ENCODE measurements around the gene YWHAB.

YWHAB gene

GRCh38 chr20:44911264-44911921, 25.9 kb downstream of the YWHAB start:
- peak overlapping the region; percentile 97 for H3K4me2 ChIP-seq (ENCODE audit: low read length)

DNA sequence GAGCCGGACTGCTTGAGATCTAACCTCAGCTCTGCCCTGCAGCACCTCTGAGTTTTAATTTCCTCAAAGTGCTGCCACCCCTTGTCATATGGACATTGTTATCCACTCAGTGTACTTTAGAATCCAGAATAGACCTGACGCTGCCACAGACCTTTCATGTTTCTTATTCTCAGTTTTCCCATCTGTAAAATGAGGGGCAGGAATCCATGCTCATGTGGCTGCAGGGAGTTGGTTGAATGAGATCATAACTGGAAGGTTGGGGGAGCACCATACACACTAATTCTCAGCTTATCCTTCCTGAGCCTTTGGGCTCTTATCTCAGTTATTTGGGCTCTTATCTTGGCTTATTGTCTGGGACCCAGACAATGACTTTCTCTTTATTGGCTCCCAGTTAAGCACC, 26.7 kb downstream of the YWHAB start:
- Histone ChIP-seq H4K20me1 (ENCODE audit: insufficient read depth, low read length) (no peaks in the 10 kb centered on the region), H3F3A (ENCODE audit: insufficient read depth, low read length) (0 out of 2 replicates have a peak, but pooled peaks cover 4% of the 10 kb centered on the region), H3K27me3 (ENCODE audit: insufficient read depth, low read length) (no peaks in the 10 kb centered on the region), H3K9me2 (ENCODE audit: low read depth, low read length) (no peaks in the 10 kb centered on the region), H2AFZ (ENCODE audit: low read length) (no peak overlapping the region), H3K9me3 (ENCODE audit: low read length) (no peaks in the 10 kb centered on the region), H3K79me2 (ENCODE audit: insufficient read depth, low read length) (no peaks in the 10 kb centered on the region), H3K4me1 (ENCODE audit: insufficient read depth, low read length, severe bottlenecking) (peaks cover 19% of the 10 kb centered on the region), H3K4me2 (ENCODE audit: low read length) (no peak overlapping the region), H3K9ac (ENCODE audit: low read length) (no peak overlapping the region), H3K36me3 (ENCODE audit: insufficient read depth, low read length) (peaks cover 55% of the 10 kb centered on the region), H3K4me3 (ENCODE audit: low read depth, low read length, poor library complexity, severe bottlenecking) (no peak overlapping the region), H3K27ac (ENCODE audit: low read depth, low read length, poor library complexity, severe bottlenecking) (no peak overlapping the region)
- no peak for TF ChIP-seq EZH2 (IDR thresholded peaks at IDR 0.05; ENCODE audit: borderline replicate concordance, low read length)
- TF ChIP-seq, protein P1, sequence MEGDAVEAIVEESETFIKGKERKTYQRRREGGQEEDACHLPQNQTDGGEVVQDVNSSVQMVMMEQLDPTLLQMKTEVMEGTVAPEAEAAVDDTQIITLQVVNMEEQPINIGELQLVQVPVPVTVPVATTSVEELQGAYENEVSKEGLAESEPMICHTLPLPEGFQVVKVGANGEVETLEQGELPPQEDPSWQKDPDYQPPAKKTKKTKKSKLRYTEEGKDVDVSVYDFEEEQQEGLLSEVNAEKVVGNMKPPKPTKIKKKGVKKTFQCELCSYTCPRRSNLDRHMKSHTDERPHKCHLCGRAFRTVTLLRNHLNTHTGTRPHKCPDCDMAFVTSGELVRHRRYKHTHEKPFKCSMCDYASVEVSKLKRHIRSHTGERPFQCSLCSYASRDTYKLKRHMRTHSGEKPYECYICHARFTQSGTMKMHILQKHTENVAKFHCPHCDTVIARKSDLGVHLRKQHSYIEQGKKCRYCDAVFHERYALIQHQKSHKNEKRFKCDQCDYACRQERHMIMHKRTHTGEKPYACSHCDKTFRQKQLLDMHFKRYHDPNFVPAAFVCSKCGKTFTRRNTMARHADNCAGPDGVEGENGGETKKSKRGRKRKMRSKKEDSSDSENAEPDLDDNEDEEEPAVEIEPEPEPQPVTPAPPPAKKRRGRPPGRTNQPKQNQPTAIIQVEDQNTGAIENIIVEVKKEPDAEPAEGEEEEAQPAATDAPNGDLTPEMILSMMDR (IDR thresholded peaks at IDR 0.05; ENCODE audit: low read length), result no peak

More at GRCh38 chr20:44911264-44911921, 25.9 kb downstream of the YWHAB start:
- no peak overlapping the region for H3K27ac ChIP-seq (ENCODE audit: low read depth, low read length, poor library complexity, severe bottlenecking)
- H3K27me3 ChIP-seq (ENCODE audit: insufficient read depth, low read length), result no peaks in the 10 kb centered on the region
- H4K20me1 ChIP-seq (ENCODE audit: insufficient read depth, low read length), result no peaks in the 10 kb centered on the region
- H3K9me2 ChIP-seq (ENCODE audit: low read depth, low read length), result no peaks in the 10 kb centered on the region
- H3K4me1 ChIP-seq (ENCODE audit: insufficient read depth, low read length, severe bottlenecking), result peaks cover 19% of the 10 kb centered on the region
- peak overlapping the region; percentile 41; the same call in 1 of the 2 replicates for H3K9ac ChIP-seq (ENCODE audit: low read length)
- H3F3A ChIP-seq (ENCODE audit: insufficient read depth, low read length), result 0 out of 2 replicates have a peak, but pooled peaks cover 4% of the 10 kb centered on the region
- TF ChIP-seq, protein P1 (IDR thresholded peaks at IDR 0.05; ENCODE audit: low read length), result peak; percentile 82
- TF ChIP-seq EZH2 (IDR thresholded peaks at IDR 0.05; ENCODE audit: borderline replicate concordance, low read length), result no peak
- no peaks in the 10 kb centered on the region for H3K79me2 ChIP-seq (ENCODE audit: insufficient read depth, low read length)
- peaks cover 55% of the 10 kb centered on the region for H3K36me3 ChIP-seq (ENCODE audit: insufficient read depth, low read length)
- H3K4me3 ChIP-seq (ENCODE audit: low read depth, low read length, poor library complexity, severe bottlenecking), result peak overlapping the region; percentile 81
- H2AFZ ChIP-seq (ENCODE audit: low read length), result no peak overlapping the region
- H3K9me3 ChIP-seq (ENCODE audit: low read length), result no peaks in the 10 kb centered on the region

GRCh38 chr20:44914924-44915323, 29.4 kb downstream of the YWHAB start:
- no peaks in the 10 kb centered on the region for H4K20me1 ChIP-seq (ENCODE audit: insufficient read depth, low read length)
- no peak overlapping the region for H2AFZ ChIP-seq (ENCODE audit: low read length)
- H3K27me3 ChIP-seq (ENCODE audit: insufficient read depth, low read length), result no peaks in the 10 kb centered on the region
- no peak overlapping the region for H3K4me3 ChIP-seq (ENCODE audit: low read depth, low read length, poor library complexity, severe bottlenecking)
- H3K9ac ChIP-seq (ENCODE audit: low read length), result no peak overlapping the region
- H3K4me1 ChIP-seq (ENCODE audit: insufficient read depth, low read length, severe bottlenecking), result peaks cover 11% of the 10 kb centered on the region
- H3K9me2 ChIP-seq (ENCODE audit: low read depth, low read length), result no peaks in the 10 kb centered on the region
- H3K9me3 ChIP-seq (ENCODE audit: low read length), result no peaks in the 10 kb centered on the region
- no peaks in the 10 kb centered on the region for H3F3A ChIP-seq (ENCODE audit: insufficient read depth, low read length)
- H3K36me3 ChIP-seq (ENCODE audit: insufficient read depth, low read length), result peaks cover 52% of the 10 kb centered on the region
- H3K4me2 ChIP-seq (ENCODE audit: low read length), result no peak overlapping the region
- TF ChIP-seq EZH2 (IDR thresholded peaks at IDR 0.05; ENCODE audit: borderline replicate concordance, low read length), result no peak
- TF ChIP-seq, protein P1 (IDR thresholded peaks at IDR 0.05; ENCODE audit: low read length), result no peak
- no peak overlapping the region for H3K27ac ChIP-seq (ENCODE audit: low read depth, low read length, poor library complexity, severe bottlenecking)
- no peaks in the 10 kb centered on the region for H3K79me2 ChIP-seq (ENCODE audit: insufficient read depth, low read length)

Measured in OCI-LY1 (cell line).